HepG2 (cell line): ENCODE measurements around the gene UHMK1. TPM values are rescaled to one million over a fixed set of nuclear protein-coding genes. Genes with fewer than 3 reads are reported as not detected.
A peak's percentile ranks its signal among the peaks of the same experiment; 100 is the strongest.

Experiments used
- EZH2 ChIP-seq: conservative IDR thresholded peaks from 2 replicates; pipeline ENCODE4 v1.6.1; 2012; ENCODE audit warnings: mild to moderate bottlenecking, low read depth, low read length, moderate library complexity
- FLYWCH1 ChIP-seq: sonication (generic); formaldehyde crosslinking; IDR thresholded peaks from 2 replicates; pipeline ENCODE4 v1.8.1; 2023; ENCODE audit warnings: mild to moderate bottlenecking, missing genetic modification reagents
- GTF2F1 ChIP-seq: fragments of 150-350 bp; IDR thresholded peaks from 2 replicates; pipeline ENCODE4 v1.6.1; 2014; ENCODE audit warnings: low read length
- HMG20A ChIP-seq: IDR thresholded peaks from 2 replicates; pipeline ENCODE4 v1.6.1; 2016; ENCODE audit warnings: borderline replicate concordance
- HNRNPLL ChIP-seq: fragments of 200-400 bp; formaldehyde crosslinking; IDR thresholded peaks from 2 replicates; pipeline ENCODE4 v1.6.1; 2017; ENCODE audit warnings: mild to moderate bottlenecking, low read depth, low read length; ENCODE audit not compliant: poor library complexity, severe bottlenecking
- MAFG ChIP-seq: sonication (generic); formaldehyde crosslinking; IDR thresholded peaks from 2 replicates; pipeline ENCODE4 v1.5.1; 2020; ENCODE audit warnings: mild to moderate bottlenecking, missing genetic modification reagents
- NCOA2 ChIP-seq: sonication (generic); formaldehyde crosslinking; IDR thresholded peaks from 2 replicates; pipeline ENCODE4 v1.8.0; 2022; ENCODE audit warnings: inconsistent platforms
- PHF21A ChIP-seq: sonication (generic); formaldehyde crosslinking; IDR thresholded peaks from 2 replicates; pipeline ENCODE4 v1.5.0; 2020; ENCODE audit warnings: mild to moderate bottlenecking, missing genetic modification reagents
- PHF8 ChIP-seq: sonication (generic); formaldehyde crosslinking; IDR thresholded peaks from 2 replicates; pipeline ENCODE4 v1.5.0; 2020; ENCODE audit warnings: missing genetic modification reagents
- RELA ChIP-seq: sonication (generic); formaldehyde crosslinking; IDR thresholded peaks from 2 replicates; pipeline ENCODE4 v1.4.0; 2020; ENCODE audit warnings: missing genetic modification reagents
- YY1 ChIP-seq: IDR thresholded peaks from 2 replicates; pipeline ENCODE4 v1.6.1; 2011; ENCODE audit warnings: low read length, low read depth, moderate library complexity, mild to moderate bottlenecking; ENCODE audit not compliant: insufficient read depth, insufficient replicate concordance
- ZNF263 ChIP-seq: sonication (generic); formaldehyde crosslinking; IDR thresholded peaks from 2 replicates; pipeline ENCODE4 v1.4.0; 2020; ENCODE audit warnings: missing genetic modification reagents
- ZNF790 ChIP-seq: sonication (generic); formaldehyde crosslinking; IDR thresholded peaks from 2 replicates; pipeline ENCODE4 v1.8.0; 2022; ENCODE audit warnings: missing genetic modification reagents, mild to moderate bottlenecking, borderline replicate concordance
- ZSCAN21 ChIP-seq: sonication (generic); formaldehyde crosslinking; IDR thresholded peaks from 2 replicates; pipeline ENCODE4 v1.8.0; 2022; ENCODE audit warnings: mild to moderate bottlenecking, missing genetic modification reagents, moderate library complexity, borderline replicate concordance
- polyA plus RNA-seq, 8 experiments: library from polyadenylated mRNA; depleted of rRNA in 3 of 8; stranded (reverse) in 7 of 8; unstranded in 1 of 8; fragments of >200 nt; fragmentation: Illumina TruSeq in 4 of 8; extraction: Trizol in 4 of 8; gene quantifications; 2 replicates each; pipeline versions ENCODE4 v1.2.1 to v1.2.3, GENCODE V29; 2011 to 2016; ENCODE audit warnings: low read depth in 4 of 8, missing spikeins in 1 of 8, mixed read lengths in 1 of 8; ENCODE audit not compliant: insufficient read depth in 1 of 8
- total RNA-seq, 5 experiments: library from RNA; depleted of rRNA; stranded (reverse); fragments of >200 nt; fragmentation: Illumina TruSeq; extraction: Trizol; gene quantifications; 2 replicates each; pipeline ENCODE4 v1.2.3, GENCODE V29; 2016; ENCODE audit warnings: low read depth in 1 of 5
- TF ChIP-seq, protein P1 (sequence below): IDR thresholded peaks from 2 replicates; pipeline ENCODE4 v1.6.1; 2012; ENCODE audit warnings: inconsistent platforms
- TF ChIP-seq, protein P2 (sequence below): sonication (generic); formaldehyde crosslinking; conservative IDR thresholded peaks from 2 replicates; pipeline ENCODE4 v1.4.0; 2020; ENCODE audit warnings: missing genetic modification reagents
- TF ChIP-seq, protein P3 (sequence below): IDR thresholded peaks from 2 replicates; pipeline ENCODE4 v1.6.1; 2018; ENCODE audit warnings: missing genetic modification reagents, mild to moderate bottlenecking, missing compliant biosample characterization
- TF ChIP-seq, protein P4 (sequence below): IDR thresholded peaks from 2 replicates; pipeline ENCODE4 v1.6.1; 2016; ENCODE audit warnings: low read depth, missing genetic modification reagents, missing compliant biosample characterization
- TF ChIP-seq, protein P5 (sequence below): sonication (generic); formaldehyde crosslinking; IDR thresholded peaks from 2 replicates; pipeline ENCODE4 v1.5.0; 2020; ENCODE audit warnings: mild to moderate bottlenecking, missing genetic modification reagents, borderline replicate concordance

UHMK1 gene
- total and polyA plus RNA-seq, 2 of the 13 experiments (the other 11 are each of a cell fraction or from before 2014, with no cell fraction given) = 12.9 to 20.0 TPM

DNA sequence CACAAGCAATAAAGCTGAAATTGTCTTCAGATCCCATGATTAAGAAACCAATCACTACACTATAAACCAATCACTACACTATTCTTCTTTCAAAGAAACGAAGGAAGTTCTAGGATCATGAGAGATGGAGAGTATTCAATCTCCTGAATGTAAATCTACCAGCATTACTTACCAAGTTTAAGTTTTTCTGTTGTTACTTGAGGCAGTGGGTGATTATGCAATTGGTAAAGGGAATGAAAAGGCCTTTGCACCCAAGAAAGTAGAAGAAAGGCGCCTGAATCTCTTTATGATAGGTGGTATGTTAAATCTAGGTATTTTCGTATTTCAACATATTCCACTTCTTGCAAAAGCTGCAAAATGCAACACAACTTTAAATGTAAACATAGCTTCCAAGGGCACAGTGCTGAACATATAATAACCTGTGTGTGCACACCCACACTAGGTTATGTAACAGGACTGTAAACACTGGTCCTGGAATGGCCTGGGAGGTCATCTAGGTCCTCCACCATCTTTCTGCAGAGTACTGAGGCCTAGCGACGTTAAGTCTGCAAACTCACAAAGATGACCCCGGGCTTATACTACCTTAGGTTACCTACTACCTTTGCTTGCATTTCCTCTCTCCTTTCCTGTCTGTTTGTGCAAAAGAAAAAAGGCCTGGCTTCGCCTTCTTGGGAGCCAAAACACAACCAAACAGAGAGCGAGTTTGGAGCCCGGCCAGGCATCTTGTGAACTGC lies 62.9 kb downstream of the UHMK1 start (continued):
- TF ChIP-seq, protein P1, sequence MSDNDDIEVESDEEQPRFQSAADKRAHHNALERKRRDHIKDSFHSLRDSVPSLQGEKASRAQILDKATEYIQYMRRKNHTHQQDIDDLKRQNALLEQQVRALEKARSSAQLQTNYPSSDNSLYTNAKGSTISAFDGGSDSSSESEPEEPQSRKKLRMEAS = peak; percentile 62
- TF ChIP-seq YY1 (no peak), EZH2 (no peak), NCOA2 (CRISPR knock-in tag) (peak; percentile 86), ZNF263 (CRISPR knock-in tag) (peak; percentile 21; the same call in 1 of the 2 replicates), ZSCAN21 (CRISPR knock-in tag) (no peak), PHF21A (CRISPR knock-in tag) (peak; percentile 87), RELA (CRISPR knock-in tag) (0 out of 2 replicates have a peak, but pooled peaks have one; percentile 21), PHF8 (CRISPR knock-in tag) (no peak; the same call in 1 of the 2 replicates), GTF2F1 (no peak), FLYWCH1 (CRISPR knock-in tag) (no peak; the same call in 1 of the 2 replicates), ZNF790 (CRISPR knock-in tag) (0 out of 2 replicates have a peak, but pooled peaks have one; percentile 57), HNRNPLL (no peak), HMG20A (CRISPR knock-in tag) (peak; percentile 80), MAFG (CRISPR knock-in tag) (no peak)
- TF ChIP-seq, protein P2, sequence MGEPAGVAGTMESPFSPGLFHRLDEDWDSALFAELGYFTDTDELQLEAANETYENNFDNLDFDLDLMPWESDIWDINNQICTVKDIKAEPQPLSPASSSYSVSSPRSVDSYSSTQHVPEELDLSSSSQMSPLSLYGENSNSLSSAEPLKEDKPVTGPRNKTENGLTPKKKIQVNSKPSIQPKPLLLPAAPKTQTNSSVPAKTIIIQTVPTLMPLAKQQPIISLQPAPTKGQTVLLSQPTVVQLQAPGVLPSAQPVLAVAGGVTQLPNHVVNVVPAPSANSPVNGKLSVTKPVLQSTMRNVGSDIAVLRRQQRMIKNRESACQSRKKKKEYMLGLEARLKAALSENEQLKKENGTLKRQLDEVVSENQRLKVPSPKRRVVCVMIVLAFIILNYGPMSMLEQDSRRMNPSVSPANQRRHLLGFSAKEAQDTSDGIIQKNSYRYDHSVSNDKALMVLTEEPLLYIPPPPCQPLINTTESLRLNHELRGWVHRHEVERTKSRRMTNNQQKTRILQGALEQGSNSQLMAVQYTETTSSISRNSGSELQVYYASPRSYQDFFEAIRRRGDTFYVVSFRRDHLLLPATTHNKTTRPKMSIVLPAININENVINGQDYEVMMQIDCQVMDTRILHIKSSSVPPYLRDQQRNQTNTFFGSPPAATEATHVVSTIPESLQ (CRISPR knock-in tag) = no peak
- TF ChIP-seq, protein P3, sequence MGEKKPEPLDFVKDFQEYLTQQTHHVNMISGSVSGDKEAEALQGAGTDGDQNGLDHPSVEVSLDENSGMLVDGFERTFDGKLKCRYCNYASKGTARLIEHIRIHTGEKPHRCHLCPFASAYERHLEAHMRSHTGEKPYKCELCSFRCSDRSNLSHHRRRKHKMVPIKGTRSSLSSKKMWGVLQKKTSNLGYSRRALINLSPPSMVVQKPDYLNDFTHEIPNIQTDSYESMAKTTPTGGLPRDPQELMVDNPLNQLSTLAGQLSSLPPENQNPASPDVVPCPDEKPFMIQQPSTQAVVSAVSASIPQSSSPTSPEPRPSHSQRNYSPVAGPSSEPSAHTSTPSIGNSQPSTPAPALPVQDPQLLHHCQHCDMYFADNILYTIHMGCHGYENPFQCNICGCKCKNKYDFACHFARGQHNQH = peak; percentile 80; the same call in 1 of the 2 replicates
- TF ChIP-seq, protein P4, sequence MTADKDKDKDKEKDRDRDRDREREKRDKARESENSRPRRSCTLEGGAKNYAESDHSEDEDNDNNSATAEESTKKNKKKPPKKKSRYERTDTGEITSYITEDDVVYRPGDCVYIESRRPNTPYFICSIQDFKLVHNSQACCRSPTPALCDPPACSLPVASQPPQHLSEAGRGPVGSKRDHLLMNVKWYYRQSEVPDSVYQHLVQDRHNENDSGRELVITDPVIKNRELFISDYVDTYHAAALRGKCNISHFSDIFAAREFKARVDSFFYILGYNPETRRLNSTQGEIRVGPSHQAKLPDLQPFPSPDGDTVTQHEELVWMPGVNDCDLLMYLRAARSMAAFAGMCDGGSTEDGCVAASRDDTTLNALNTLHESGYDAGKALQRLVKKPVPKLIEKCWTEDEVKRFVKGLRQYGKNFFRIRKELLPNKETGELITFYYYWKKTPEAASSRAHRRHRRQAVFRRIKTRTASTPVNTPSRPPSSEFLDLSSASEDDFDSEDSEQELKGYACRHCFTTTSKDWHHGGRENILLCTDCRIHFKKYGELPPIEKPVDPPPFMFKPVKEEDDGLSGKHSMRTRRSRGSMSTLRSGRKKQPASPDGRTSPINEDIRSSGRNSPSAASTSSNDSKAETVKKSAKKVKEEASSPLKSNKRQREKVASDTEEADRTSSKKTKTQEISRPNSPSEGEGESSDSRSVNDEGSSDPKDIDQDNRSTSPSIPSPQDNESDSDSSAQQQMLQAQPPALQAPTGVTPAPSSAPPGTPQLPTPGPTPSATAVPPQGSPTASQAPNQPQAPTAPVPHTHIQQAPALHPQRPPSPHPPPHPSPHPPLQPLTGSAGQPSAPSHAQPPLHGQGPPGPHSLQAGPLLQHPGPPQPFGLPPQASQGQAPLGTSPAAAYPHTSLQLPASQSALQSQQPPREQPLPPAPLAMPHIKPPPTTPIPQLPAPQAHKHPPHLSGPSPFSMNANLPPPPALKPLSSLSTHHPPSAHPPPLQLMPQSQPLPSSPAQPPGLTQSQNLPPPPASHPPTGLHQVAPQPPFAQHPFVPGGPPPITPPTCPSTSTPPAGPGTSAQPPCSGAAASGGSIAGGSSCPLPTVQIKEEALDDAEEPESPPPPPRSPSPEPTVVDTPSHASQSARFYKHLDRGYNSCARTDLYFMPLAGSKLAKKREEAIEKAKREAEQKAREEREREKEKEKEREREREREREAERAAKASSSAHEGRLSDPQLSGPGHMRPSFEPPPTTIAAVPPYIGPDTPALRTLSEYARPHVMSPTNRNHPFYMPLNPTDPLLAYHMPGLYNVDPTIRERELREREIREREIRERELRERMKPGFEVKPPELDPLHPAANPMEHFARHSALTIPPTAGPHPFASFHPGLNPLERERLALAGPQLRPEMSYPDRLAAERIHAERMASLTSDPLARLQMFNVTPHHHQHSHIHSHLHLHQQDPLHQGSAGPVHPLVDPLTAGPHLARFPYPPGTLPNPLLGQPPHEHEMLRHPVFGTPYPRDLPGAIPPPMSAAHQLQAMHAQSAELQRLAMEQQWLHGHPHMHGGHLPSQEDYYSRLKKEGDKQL (CRISPR knock-in tag) = 0 out of 2 replicates have a peak, but pooled peaks have one; percentile 17
- TF ChIP-seq, protein P5, sequence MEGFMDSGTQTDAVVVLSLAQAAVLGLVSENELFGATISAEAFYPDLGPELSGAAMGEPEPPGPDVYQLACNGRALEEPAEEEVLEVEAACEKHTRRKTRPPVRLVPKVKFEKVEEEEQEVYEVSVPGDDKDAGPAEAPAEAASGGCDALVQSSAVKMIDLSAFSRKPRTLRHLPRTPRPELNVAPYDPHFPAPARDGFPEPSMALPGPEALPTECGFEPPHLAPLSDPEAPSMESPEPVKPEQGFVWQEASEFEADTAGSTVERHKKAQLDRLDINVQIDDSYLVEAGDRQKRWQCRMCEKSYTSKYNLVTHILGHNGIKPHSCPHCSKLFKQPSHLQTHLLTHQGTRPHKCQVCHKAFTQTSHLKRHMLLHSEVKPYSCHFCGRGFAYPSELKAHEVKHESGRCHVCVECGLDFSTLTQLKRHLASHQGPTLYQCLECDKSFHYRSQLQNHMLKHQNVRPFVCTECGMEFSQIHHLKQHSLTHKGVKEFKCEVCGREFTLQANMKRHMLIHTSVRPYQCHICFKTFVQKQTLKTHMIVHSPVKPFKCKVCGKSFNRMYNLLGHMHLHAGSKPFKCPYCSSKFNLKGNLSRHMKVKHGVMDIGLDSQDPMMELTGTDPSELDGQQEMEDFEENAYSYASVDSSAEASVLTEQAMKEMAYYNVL (CRISPR knock-in tag) = no peak
